ENCODE data around the gene MBL2. TPM values are rescaled to one million over a fixed set of nuclear protein-coding genes. Genes with fewer than 3 reads are reported as not detected.

MBL2 gene
- polyA plus RNA-seq, 1 donor from 2014 or later = not detected

DNA sequence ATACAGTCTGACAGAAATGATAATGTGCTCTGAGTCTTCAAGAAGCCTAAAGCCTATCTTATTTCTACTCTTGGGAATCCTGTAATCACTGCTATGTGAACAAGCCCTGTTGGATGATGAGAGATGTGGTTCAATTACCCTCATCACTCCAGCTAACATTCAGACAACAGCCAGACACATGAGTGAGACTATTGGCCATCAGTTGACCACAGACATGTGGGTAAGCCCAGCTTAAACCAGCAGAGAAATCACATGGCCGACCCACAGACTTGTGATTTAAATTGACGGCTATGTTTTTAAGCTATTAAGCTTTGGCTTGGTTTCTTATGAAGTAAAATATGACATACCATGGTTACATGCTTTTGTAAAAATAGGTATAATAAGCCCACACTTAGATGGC lies 2.6 kb downstream of the MBL2 start:
- H3K9me3 ChIP-seq (ENCODE audit: low read length) = no peaks in the 10 kb centered on the region
- no peaks in the 10 kb centered on the region for H3K9me2 ChIP-seq (ENCODE audit: insufficient read depth, low read length)
- H2AFZ ChIP-seq (ENCODE audit: low read depth, low read length) = no peak overlapping the region
- H3K36me3 ChIP-seq (ENCODE audit: insufficient read depth, low read length) = no peaks in the 10 kb centered on the region
- no peaks in the 10 kb centered on the region for H3F3A ChIP-seq (ENCODE audit: insufficient read depth, low read length, poor library complexity, severe bottlenecking)
- no peaks in the 10 kb centered on the region for H3K27me3 ChIP-seq (ENCODE audit: insufficient read depth, low read depth, low read length)
- no peak overlapping the region for H3K9ac ChIP-seq (ENCODE audit: low read length)
- H3K4me3 ChIP-seq (ENCODE audit: low read length) = no peak overlapping the region
- H3K4me2 ChIP-seq (ENCODE audit: low read length) = no peak overlapping the region
- no peak for TF ChIP-seq CTCF (IDR thresholded peaks at IDR 0.05; ENCODE audit: poor library complexity, severe bottlenecking)
- TF ChIP-seq SMC3 (conservative IDR thresholded peaks at IDR 0.05; ENCODE audit: poor library complexity) = no peak
- TF ChIP-seq EP300 (conservative IDR thresholded peaks at IDR 0.05; ENCODE audit: poor library complexity, severe bottlenecking) = no peak
- no peak for TF ChIP-seq EZH2 (IDR thresholded peaks at IDR 0.05; ENCODE audit: borderline replicate concordance, insufficient read depth, low read length, poor library complexity, severe bottlenecking)
- no peak for TF ChIP-seq MXI1 (conservative IDR thresholded peaks at IDR 0.05; ENCODE audit: poor library complexity, severe bottlenecking)
- TF ChIP-seq RAD21 (conservative IDR thresholded peaks at IDR 0.05) = no peak
- TF ChIP-seq TAF1 (IDR thresholded peaks at IDR 0.05; ENCODE audit: low read depth) = no peak
- TF ChIP-seq, protein P1, sequence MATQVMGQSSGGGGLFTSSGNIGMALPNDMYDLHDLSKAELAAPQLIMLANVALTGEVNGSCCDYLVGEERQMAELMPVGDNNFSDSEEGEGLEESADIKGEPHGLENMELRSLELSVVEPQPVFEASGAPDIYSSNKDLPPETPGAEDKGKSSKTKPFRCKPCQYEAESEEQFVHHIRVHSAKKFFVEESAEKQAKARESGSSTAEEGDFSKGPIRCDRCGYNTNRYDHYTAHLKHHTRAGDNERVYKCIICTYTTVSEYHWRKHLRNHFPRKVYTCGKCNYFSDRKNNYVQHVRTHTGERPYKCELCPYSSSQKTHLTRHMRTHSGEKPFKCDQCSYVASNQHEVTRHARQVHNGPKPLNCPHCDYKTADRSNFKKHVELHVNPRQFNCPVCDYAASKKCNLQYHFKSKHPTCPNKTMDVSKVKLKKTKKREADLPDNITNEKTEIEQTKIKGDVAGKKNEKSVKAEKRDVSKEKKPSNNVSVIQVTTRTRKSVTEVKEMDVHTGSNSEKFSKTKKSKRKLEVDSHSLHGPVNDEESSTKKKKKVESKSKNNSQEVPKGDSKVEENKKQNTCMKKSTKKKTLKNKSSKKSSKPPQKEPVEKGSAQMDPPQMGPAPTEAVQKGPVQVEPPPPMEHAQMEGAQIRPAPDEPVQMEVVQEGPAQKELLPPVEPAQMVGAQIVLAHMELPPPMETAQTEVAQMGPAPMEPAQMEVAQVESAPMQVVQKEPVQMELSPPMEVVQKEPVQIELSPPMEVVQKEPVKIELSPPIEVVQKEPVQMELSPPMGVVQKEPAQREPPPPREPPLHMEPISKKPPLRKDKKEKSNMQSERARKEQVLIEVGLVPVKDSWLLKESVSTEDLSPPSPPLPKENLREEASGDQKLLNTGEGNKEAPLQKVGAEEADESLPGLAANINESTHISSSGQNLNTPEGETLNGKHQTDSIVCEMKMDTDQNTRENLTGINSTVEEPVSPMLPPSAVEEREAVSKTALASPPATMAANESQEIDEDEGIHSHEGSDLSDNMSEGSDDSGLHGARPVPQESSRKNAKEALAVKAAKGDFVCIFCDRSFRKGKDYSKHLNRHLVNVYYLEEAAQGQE (IDR thresholded peaks at IDR 0.05; ENCODE audit: borderline replicate concordance) = no peak
- TF ChIP-seq POLR2AphosphoS5 (IDR thresholded peaks at IDR 0.05) = no peak
- no peaks in the 10 kb centered on the region for H4K20me1 ChIP-seq (ENCODE audit: insufficient read depth)
- no peak overlapping the region for H3K27ac ChIP-seq (ENCODE audit: low read length)
- H3K79me2 ChIP-seq (replicated peaks; ENCODE audit: insufficient read depth, low read length) = no peaks in the 10 kb centered on the region

DNA sequence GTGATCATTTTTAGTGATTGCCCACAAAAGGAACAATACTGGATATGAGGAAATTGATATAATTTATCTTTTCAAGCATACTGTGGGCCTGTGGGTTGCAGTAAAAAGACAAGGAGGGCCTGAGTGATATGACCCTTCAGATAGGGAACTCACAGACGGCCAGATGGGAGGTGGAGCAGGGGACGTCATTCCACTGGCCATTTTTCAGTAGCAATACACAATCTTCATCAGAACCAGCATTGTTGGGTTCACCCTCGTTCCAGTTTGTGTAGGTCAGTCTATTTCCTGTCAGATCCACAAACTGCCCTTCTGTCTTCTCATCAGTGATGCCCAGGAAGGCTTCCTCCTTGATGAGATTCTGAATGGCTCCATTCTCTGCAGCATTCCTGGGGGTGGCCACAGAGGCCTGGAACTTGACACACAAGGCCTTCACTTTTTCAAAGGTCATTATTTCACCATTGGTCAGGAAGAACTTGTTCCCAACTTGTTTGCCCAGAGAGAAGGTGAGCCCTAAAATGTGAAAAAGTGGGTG lies 4.5 kb downstream of the MBL2 start:
- Histone ChIP-seq H3F3A (ENCODE audit: insufficient read depth, low read length, poor library complexity, severe bottlenecking) (no peaks in the 10 kb centered on the region), H3K9ac (ENCODE audit: low read length) (no peak overlapping the region), H3K27ac (ENCODE audit: low read length) (no peak overlapping the region), H3K4me2 (ENCODE audit: low read length) (no peak overlapping the region), H4K20me1 (ENCODE audit: insufficient read depth) (no peaks in the 10 kb centered on the region), H3K79me2 (replicated peaks; ENCODE audit: insufficient read depth, low read length) (no peaks in the 10 kb centered on the region), H3K9me2 (ENCODE audit: insufficient read depth, low read length) (no peaks in the 10 kb centered on the region), H3K4me3 (ENCODE audit: low read length) (no peak overlapping the region), H2AFZ (ENCODE audit: low read depth, low read length) (no peak overlapping the region), H3K9me3 (ENCODE audit: low read length) (no peaks in the 10 kb centered on the region), H3K27me3 (ENCODE audit: insufficient read depth, low read depth, low read length) (no peaks in the 10 kb centered on the region), H3K36me3 (ENCODE audit: insufficient read depth, low read length) (no peaks in the 10 kb centered on the region)
- TF ChIP-seq POLR2AphosphoS5 (IDR thresholded peaks at IDR 0.05) (no peak), RAD21 (conservative IDR thresholded peaks at IDR 0.05) (no peak), MXI1 (conservative IDR thresholded peaks at IDR 0.05; ENCODE audit: poor library complexity, severe bottlenecking) (no peak), SMC3 (conservative IDR thresholded peaks at IDR 0.05; ENCODE audit: poor library complexity) (no peak), EZH2 (IDR thresholded peaks at IDR 0.05; ENCODE audit: borderline replicate concordance, insufficient read depth, low read length, poor library complexity, severe bottlenecking) (no peak), EP300 (conservative IDR thresholded peaks at IDR 0.05; ENCODE audit: poor library complexity, severe bottlenecking) (no peak), TAF1 (IDR thresholded peaks at IDR 0.05; ENCODE audit: low read depth) (no peak), CTCF (IDR thresholded peaks at IDR 0.05; ENCODE audit: poor library complexity, severe bottlenecking) (no peak)
- TF ChIP-seq, protein P1 (IDR thresholded peaks at IDR 0.05; ENCODE audit: borderline replicate concordance) = no peak

Measured in neural cell (in vitro differentiated cells).